ENCODE data around the gene STAP1. TPM values are rescaled to one million over a fixed set of nuclear protein-coding genes. Genes with fewer than 3 reads are reported as not detected.

Gene STAP1
- total RNA-seq, 2 experiments from 2014 or later: 2.7 to 3.6 TPM

GRCh38 chr4:67604029-67604381 lies 45.5 kb downstream of the STAP1 start:
- Mint-ChIP-seq H3K9me3 (peaks cover 4% of the 10 kb centered on the region), H3K4me3 (no peak overlapping the region), H3K27ac (no peak overlapping the region), H3K27me3 (no peaks in the 10 kb centered on the region), H3K4me1 (ENCODE audit: low read depth) (peaks cover 4% of the 10 kb centered on the region), H3K36me3 (ENCODE audit: low read depth) (peaks cover 53% of the 10 kb centered on the region)
- POLR2A ChIA-PET: no interaction called here
- TF ChIP-seq CTCF (IDR thresholded peaks at IDR 0.05): no peak
- no peak for DNase-seq
- H3K9me3 ChIP-seq (ENCODE audit: control insufficient read depth in 1 of 2, insufficient read depth in 1 of 2, low read length in 2 of 2): no peaks in the 10 kb centered on the region
- H3K27ac ChIP-seq (ENCODE audit: low read depth in 1 of 2, low read length in 2 of 2): no peak overlapping the region
- H3K27me3 ChIP-seq (ENCODE audit: control insufficient read depth in 1 of 2, insufficient read depth in 2 of 2, low read length in 2 of 2): no peaks in the 10 kb centered on the region
- no peak for ATAC-seq (ENCODE audit: poor library complexity)
- intact Hi-C loops (cut with DNase I, micrococcal nuclease): no loop called here
- H3K4me1 ChIP-seq (ENCODE audit: insufficient read depth, low read length): no peaks in the 10 kb centered on the region
- CTCF ChIA-PET: no interaction called here
- H3K36me3 ChIP-seq (ENCODE audit: insufficient read depth, low read length): no peaks in the 10 kb centered on the region
- no peak overlapping the region for H3K4me3 ChIP-seq (ENCODE audit: low read length)

- ATAC-seq (ENCODE audit: poor library complexity) (no peak), DNase-seq (no peak)
- peaks cover 4% of the 10 kb centered on the region for H3K9me3 Mint-ChIP-seq
- Histone ChIP-seq H3K27me3 (ENCODE audit: control insufficient read depth in 1 of 2, insufficient read depth in 2 of 2, low read length in 2 of 2) (no peaks in the 10 kb centered on the region), H3K27ac (ENCODE audit: low read depth in 1 of 2, low read length in 2 of 2) (no peak overlapping the region), H3K4me1 (ENCODE audit: insufficient read depth, low read length) (no peaks in the 10 kb centered on the region), H3K4me3 (ENCODE audit: low read length) (no peak overlapping the region), H3K36me3 (ENCODE audit: insufficient read depth, low read length) (no peaks in the 10 kb centered on the region), H3K9me3 (ENCODE audit: control insufficient read depth in 1 of 2, insufficient read depth in 1 of 2, low read length in 2 of 2) (no peaks in the 10 kb centered on the region)
- no peak overlapping the region for H3K4me3 Mint-ChIP-seq
- H3K27me3 Mint-ChIP-seq: no peaks in the 10 kb centered on the region
- intact Hi-C loops (cut with DNase I, micrococcal nuclease): no loop called here
- H3K27ac Mint-ChIP-seq: no peak overlapping the region
- H3K4me1 Mint-ChIP-seq (ENCODE audit: low read depth): peaks cover 4% of the 10 kb centered on the region
- CTCF ChIA-PET: interaction anchor here (1.8 kb wide), 1 partner anchor 17 kb away, joined by 4 read pairs; no protein-coding TSS in a partner anchor
- POLR2A ChIA-PET: interaction anchor here (0.8 kb wide), 1 partner anchor 17 kb away, joined by 3 read pairs; no protein-coding TSS in a partner anchor
- TF ChIP-seq CTCF (IDR thresholded peaks at IDR 0.05): no peak
- H3K36me3 Mint-ChIP-seq (ENCODE audit: low read depth): peaks cover 59% of the 10 kb centered on the region
Observed at GRCh38 chr4:67604749-67605148, 46.2 kb downstream of the STAP1 start.

GRCh38 chr4:67608027-67608426 lies 49.5 kb downstream of the STAP1 start:
- no peaks in the 10 kb centered on the region for H3K4me1 ChIP-seq (ENCODE audit: insufficient read depth, low read length)
- ChIA-PET CTCF (interaction anchor here (0.9 kb wide), 1 partner anchor 16 kb away, joined by 3 read pairs; no protein-coding TSS in a partner anchor), POLR2A (no interaction called here)
- intact Hi-C loops (cut with DNase I, micrococcal nuclease): no loop called here
- Mint-ChIP-seq H3K27ac (no peak overlapping the region), H3K36me3 (ENCODE audit: low read depth) (peaks cover 49% of the 10 kb centered on the region), H3K27me3 (no peaks in the 10 kb centered on the region), H3K4me1 (ENCODE audit: low read depth) (peaks cover 4% of the 10 kb centered on the region), H3K9me3 (peaks cover 10% of the 10 kb centered on the region), H3K4me3 (no peak overlapping the region)
- H3K27me3 ChIP-seq (ENCODE audit: control insufficient read depth in 1 of 2, insufficient read depth in 2 of 2, low read length in 2 of 2): no peaks in the 10 kb centered on the region
- H3K4me3 ChIP-seq (ENCODE audit: low read length): no peak overlapping the region
- no peak for TF ChIP-seq CTCF (IDR thresholded peaks at IDR 0.05)
- ATAC-seq (ENCODE audit: poor library complexity) (no peak), DNase-seq (no peak)
- H3K27ac ChIP-seq (ENCODE audit: low read depth in 1 of 2, low read length in 2 of 2): no peak overlapping the region
- no peaks in the 10 kb centered on the region for H3K36me3 ChIP-seq (ENCODE audit: insufficient read depth, low read length)
- H3K9me3 ChIP-seq (ENCODE audit: control insufficient read depth in 1 of 2, insufficient read depth in 1 of 2, low read length in 2 of 2): peaks cover 0 to 4% of the 10 kb centered on the region in 2 experiments

Measured in CD4-positive, alpha-beta T cell (primary cell).